ENCODE measurements around the gene AURKA. TPM values are rescaled to one million over a fixed set of nuclear protein-coding genes. Genes with fewer than 3 reads are reported as not detected.

Gene AURKA
- total RNA-seq, 4 donors from 2014 or later, result 1.6 to 11.3 (median 4.6) TPM

DNA sequence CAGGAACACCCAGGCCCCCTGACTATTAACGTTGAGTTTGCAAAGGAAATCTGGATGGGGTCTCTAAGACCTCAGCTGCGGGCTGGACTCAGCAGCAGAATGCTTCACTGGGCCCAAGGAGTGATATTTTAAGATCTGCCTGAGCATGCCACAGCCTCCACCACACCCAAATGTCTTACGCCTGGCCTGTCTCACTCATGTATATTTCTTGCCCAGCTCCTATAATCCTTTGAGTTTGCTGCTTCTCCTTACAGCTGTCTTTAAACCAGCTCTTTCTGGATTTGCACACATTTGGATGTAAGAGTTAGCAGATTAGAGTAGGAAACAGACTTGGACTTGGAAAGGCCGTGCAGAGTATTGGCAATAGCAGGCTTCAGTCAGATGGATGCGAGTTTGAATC, 36.4 kb upstream of the AURKA start:
- H3K9me3 ChIP-seq, result no peaks in the 10 kb centered on the region
- in situ Hi-C loops (cut with MboI; ENCODE audit: low sequenced_read_pairs in 4 of 4), result no loop called here
- ATAC-seq (no peak), DNase-seq (no peak)
- H3K4me1 ChIP-seq, result no peaks in the 10 kb centered on the region
- no peaks in the 10 kb centered on the region for H3K27me3 ChIP-seq
- no peak for TF ChIP-seq POLR2A (IDR thresholded peaks at IDR 0.05)
- TF ChIP-seq CTCF (IDR thresholded peaks at IDR 0.05 in 4 of 5, conservative IDR thresholded peaks at IDR 0.05 in 1 of 5), result no peak
- no peaks in the 10 kb centered on the region for H3K36me3 ChIP-seq
- no peak overlapping the region for H3K27ac ChIP-seq
- intact Hi-C loops (cut with DNase I; ENCODE audit: low total_unique reads), result no loop called here
- H3K4me3 ChIP-seq, result no peak overlapping the region

DNA sequence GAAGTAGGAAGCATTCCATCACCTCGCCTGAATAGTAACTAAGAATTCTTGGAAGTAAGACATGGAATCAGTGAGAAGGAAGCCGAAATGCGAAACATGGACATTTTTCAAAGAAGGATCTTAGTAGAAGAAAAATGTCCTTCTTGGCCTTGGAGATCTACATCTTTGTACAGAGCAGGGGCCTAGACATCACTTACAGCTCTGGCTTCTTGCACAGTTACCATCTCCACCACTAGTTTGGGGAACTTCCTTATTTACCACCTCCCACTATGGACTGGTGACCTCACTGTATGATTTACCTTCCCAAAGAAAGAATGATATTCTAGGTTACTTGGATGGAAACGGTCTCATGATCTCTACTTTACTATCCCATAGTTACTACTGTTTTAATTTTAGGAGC, 35.8 kb upstream of the AURKA start:
- Histone ChIP-seq H3K4me3 (no peak overlapping the region), H3K27me3 (no peaks in the 10 kb centered on the region), H3K4me1 (no peaks in the 10 kb centered on the region), H3K9me3 (no peaks in the 10 kb centered on the region), H3K36me3 (no peaks in the 10 kb centered on the region), H3K27ac (no peak overlapping the region)
- ATAC-seq (no peak), DNase-seq (no peak)
- intact Hi-C loops (cut with DNase I; ENCODE audit: low total_unique reads) (no loop called here), in situ Hi-C loops (cut with MboI; ENCODE audit: low sequenced_read_pairs in 4 of 4) (no loop called here)
- no peak for TF ChIP-seq POLR2A (IDR thresholded peaks at IDR 0.05)
- TF ChIP-seq CTCF (IDR thresholded peaks at IDR 0.05 in 4 of 5, conservative IDR thresholded peaks at IDR 0.05 in 1 of 5), result no peak

DNA sequence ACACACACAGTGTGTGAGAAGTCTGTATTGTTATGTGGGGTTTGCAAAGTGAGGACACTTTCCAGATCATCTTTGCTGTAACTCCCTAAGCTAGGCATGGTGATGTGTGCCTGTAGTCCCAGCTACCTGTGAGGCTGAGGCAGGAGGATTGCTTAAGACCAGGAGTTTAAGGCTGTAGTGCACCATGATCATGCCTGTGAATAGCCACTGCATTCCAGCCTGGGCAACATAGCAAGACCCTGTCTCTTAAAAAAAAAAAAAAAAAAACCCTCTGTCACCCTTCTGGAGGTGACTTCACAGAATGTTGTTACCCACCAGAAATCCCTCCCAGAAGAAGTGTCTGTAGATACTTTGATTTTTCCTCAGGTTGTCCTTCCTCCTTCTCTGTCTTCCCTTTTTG, 34.9 kb upstream of the AURKA start:
- Histone ChIP-seq H3K4me3 (no peak overlapping the region), H3K36me3 (no peaks in the 10 kb centered on the region), H3K27me3 (no peaks in the 10 kb centered on the region), H3K4me1 (no peaks in the 10 kb centered on the region), H3K27ac (no peak overlapping the region), H3K9me3 (no peaks in the 10 kb centered on the region)
- in situ Hi-C loops (cut with MboI; ENCODE audit: low sequenced_read_pairs in 4 of 4) (no loop called here), intact Hi-C loops (cut with DNase I; ENCODE audit: low total_unique reads) (no loop called here)
- DNase-seq (no peak), ATAC-seq (no peak)
- TF ChIP-seq CTCF (IDR thresholded peaks at IDR 0.05 in 4 of 5, conservative IDR thresholded peaks at IDR 0.05 in 1 of 5) (no peak), POLR2A (IDR thresholded peaks at IDR 0.05) (no peak)

DNA sequence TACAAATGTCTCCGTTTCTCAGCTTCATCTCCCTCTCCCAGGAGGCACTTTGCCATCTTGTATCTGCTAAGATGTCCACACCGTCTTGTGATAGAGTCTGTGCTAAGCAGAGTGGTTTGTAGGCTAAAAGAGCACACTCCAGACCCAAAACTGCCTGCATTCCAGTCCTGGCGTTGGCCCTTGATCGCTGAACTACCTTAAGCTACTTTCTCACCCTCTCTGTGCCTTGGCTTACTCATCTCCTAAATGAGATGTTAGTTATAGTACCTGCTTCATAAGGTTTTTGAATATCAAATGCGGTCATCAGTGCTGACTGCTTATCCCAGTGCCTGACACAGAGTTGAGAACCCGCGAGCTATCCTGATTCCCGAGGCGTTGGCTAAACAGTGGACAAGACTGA, 34.0 kb upstream of the AURKA start:
- H3K4me1 ChIP-seq, result no peaks in the 10 kb centered on the region
- TF ChIP-seq CTCF (IDR thresholded peaks at IDR 0.05 in 4 of 5, conservative IDR thresholded peaks at IDR 0.05 in 1 of 5) (no peak), POLR2A (IDR thresholded peaks at IDR 0.05) (no peak)
- DNase-seq (no peak), ATAC-seq (no peak)
- H3K27ac ChIP-seq, result no peak overlapping the region
- intact Hi-C loops (cut with DNase I; ENCODE audit: low total_unique reads), result no loop called here
- no peaks in the 10 kb centered on the region for H3K36me3 ChIP-seq
- no peak overlapping the region for H3K4me3 ChIP-seq
- H3K27me3 ChIP-seq, result no peaks in the 10 kb centered on the region
- in situ Hi-C loops (cut with MboI; ENCODE audit: low sequenced_read_pairs in 4 of 4), result no loop called here
- H3K9me3 ChIP-seq, result no peaks in the 10 kb centered on the region

DNA sequence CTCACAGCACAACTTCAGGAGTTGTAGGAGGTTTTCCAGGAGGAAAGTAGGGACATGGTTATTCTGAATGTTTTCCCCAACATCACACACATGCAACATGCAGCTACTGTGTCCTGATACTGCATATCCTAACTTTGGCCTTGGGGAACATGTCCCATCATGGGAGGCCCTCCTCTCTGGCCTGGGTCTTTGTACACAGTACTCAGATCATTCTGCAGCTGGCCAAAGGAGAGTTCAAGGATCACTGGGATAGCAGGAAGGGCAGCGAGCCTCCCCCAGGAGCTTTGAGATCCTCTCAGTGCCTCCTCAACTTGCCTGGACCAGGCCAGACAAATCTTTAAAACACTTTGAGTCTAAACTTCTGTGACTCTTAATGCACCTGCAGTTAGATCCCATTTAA, 32.9 kb upstream of the AURKA start:
- no peaks in the 10 kb centered on the region for H3K9me3 ChIP-seq
- DNase-seq (no peak), ATAC-seq (no peak)
- H3K36me3 ChIP-seq, result no peaks in the 10 kb centered on the region
- H3K4me1 ChIP-seq, result no peaks in the 10 kb centered on the region
- in situ Hi-C loops (cut with MboI; ENCODE audit: low sequenced_read_pairs in 4 of 4) (no loop called here), intact Hi-C loops (cut with DNase I; ENCODE audit: low total_unique reads) (no loop called here)
- no peak overlapping the region for H3K27ac ChIP-seq
- TF ChIP-seq CTCF (IDR thresholded peaks at IDR 0.05 in 4 of 5, conservative IDR thresholded peaks at IDR 0.05 in 1 of 5) (no peak), POLR2A (IDR thresholded peaks at IDR 0.05) (no peak)
- H3K4me3 ChIP-seq, result no peak overlapping the region
- H3K27me3 ChIP-seq, result no peaks in the 10 kb centered on the region

Data from gastrocnemius medialis (tissue), 4 donors.